CD4-positive, alpha-beta memory T cell (primary cell): ENCODE measurements around the gene SLC22A4. TPM values are rescaled to one million over a fixed set of nuclear protein-coding genes. Genes with fewer than 3 reads are reported as not detected.
A peak's percentile ranks its signal among the peaks of the same experiment; 100 is the strongest.

Source experiments
- CTCF ChIA-PET: fragments of 350-600 bp; sonication (Branson Sonifier 250); formaldehyde crosslinking; loops from one replicate; lab custom pipeline; 2021; ENCODE audit warnings: inconsistent platforms; ENCODE audit not compliant: partially characterized antibody; lab: Charles Lee
- POLR2A ChIA-PET: fragments of 350-600 bp; sonication (Branson Sonifier 250); formaldehyde crosslinking; loops from one replicate; lab custom pipeline; 2021; ENCODE audit not compliant: partially characterized antibody; lab: Charles Lee
- DNase-seq, 5 donors: peaks; one replicate each; pipeline versions ENCODE4 v3.0.0 to v3.0.0-alpha.2; 2020 to 2022; ENCODE audit warnings: mixed read lengths in 1 of 5
- H3K27ac ChIP-seq: one replicate; pipeline ENCODE4 v1.7.0; 2013; ENCODE audit warnings: low read depth, low read length
- H3K27me3 ChIP-seq: 2 replicates; pipeline ENCODE4 v1.7.0; 2013; ENCODE audit warnings: mild to moderate bottlenecking, low read length, moderate library complexity; ENCODE audit not compliant: insufficient read depth
- H3K36me3 ChIP-seq: 2 replicates; pipeline ENCODE4 v1.7.0; 2013; ENCODE audit warnings: mild to moderate bottlenecking, low read length, moderate library complexity; ENCODE audit not compliant: insufficient read depth
- H3K4me1 ChIP-seq: 2 replicates; pipeline ENCODE4 v1.7.0; 2013; ENCODE audit warnings: mild to moderate bottlenecking, low read length, moderate library complexity; ENCODE audit not compliant: insufficient read depth
- H3K4me3 ChIP-seq, 2 donors: one replicate each; pipeline ENCODE4 v1.7.0; 2013; ENCODE audit warnings: low read length in 2 of 2, mild to moderate bottlenecking in 1 of 2
- H3K9me3 ChIP-seq, 2 donors: one replicate each; pipeline ENCODE4 v1.7.0; 2013; ENCODE audit warnings: low read length in 2 of 2, control low read depth in 1 of 2; ENCODE audit not compliant: control insufficient read depth in 1 of 2
- H3K27ac Mint-ChIP-seq, 7 donors: one replicate each; pipeline ENCODE4 v1.8.0; 2020 to 2021; ENCODE audit warnings: mixed read lengths in 7 of 7, mild to moderate bottlenecking in 6 of 7, inconsistent platforms in 3 of 7, moderate library complexity in 3 of 7
- H3K27me3 Mint-ChIP-seq, 2 donors: one replicate each; pipeline ENCODE4 v1.8.0; 2020 to 2021; ENCODE audit warnings: mixed read lengths in 2 of 2
- H3K36me3 Mint-ChIP-seq, 2 donors: one replicate each; pipeline ENCODE4 v1.8.0; 2020 to 2021; ENCODE audit warnings: mixed read lengths in 2 of 2, inconsistent platforms in 1 of 2, mild to moderate bottlenecking in 1 of 2
- H3K4me1 Mint-ChIP-seq, 4 donors: one replicate each; pipeline ENCODE4 v1.8.0; 2020 to 2021; ENCODE audit warnings: mixed read lengths in 4 of 4, mild to moderate bottlenecking in 1 of 4
- H3K4me3 Mint-ChIP-seq, 8 donors: one replicate each; pipeline ENCODE4 v1.8.0; 2020 to 2021; ENCODE audit warnings: mixed read lengths in 8 of 8, mild to moderate bottlenecking in 7 of 8, moderate library complexity in 6 of 8, inconsistent platforms in 3 of 8
- H3K9me3 Mint-ChIP-seq, 8 donors: one replicate each; pipeline ENCODE4 v1.8.0; 2020 to 2021; ENCODE audit warnings: mixed read lengths in 8 of 8, mild to moderate bottlenecking in 5 of 8, inconsistent platforms in 3 of 8, moderate library complexity in 1 of 8
- intact Hi-C: fragments of 100-400 bp; cut with micrococcal nuclease; formaldehyde crosslinking; loops from one replicate; pipeline ENCODE4 v1.15.1; 2023
- polyA plus RNA-seq, 2 donors: library from polyadenylated mRNA; unstranded; fragments of 300-500 nt; fragmentation: Illumina TruSeq; gene quantifications; one replicate each; pipeline ENCODE4 v1.2.3, GENCODE V29; 2021
- total RNA-seq, 2 experiments: library from RNA; stranded (reverse); gene quantifications; one replicate each; pipeline ENCODE4 v1.2.3, GENCODE V29; 2021

Gene SLC22A4
- total and polyA plus RNA-seq, 4 experiments from 2014 or later: 0.22 TPM; not detected in 3

DNA sequence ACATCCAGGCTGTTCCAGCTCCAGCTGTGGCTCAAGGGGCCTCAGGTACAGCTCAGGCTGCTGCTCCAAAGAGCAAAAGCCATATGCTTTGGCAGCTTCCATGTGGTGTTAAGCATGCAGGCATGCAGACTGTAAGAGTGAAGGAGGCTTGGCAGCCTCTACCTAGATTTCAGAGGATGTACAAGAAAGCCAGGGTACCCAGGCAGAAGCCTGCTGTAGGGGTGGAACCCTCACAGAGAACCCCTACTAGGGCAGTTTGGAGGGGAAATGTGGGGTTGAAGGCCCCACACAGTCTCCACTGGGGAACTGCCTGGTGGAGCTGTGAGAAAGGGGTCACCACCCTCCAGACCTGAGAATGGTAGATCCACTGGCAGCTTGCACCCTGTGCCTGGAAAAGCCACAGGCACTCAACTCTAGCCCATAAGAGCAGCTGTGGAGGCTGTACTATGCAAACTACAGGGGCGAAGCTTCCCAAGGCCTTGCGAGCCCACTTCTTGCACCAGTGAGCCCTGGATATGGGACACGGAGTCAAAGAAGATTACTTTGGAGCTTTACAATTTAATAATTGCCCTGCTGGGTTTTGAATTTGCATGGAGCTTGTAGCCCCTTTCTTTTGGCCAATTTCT is 61.1 kb downstream of the SLC22A4 start:
- DNase-seq: no peak
- no peaks in the 10 kb centered on the region for H3K36me3 ChIP-seq
- Mint-ChIP-seq H3K9me3 (no peaks in the 10 kb centered on the region), H3K36me3 (peaks cover 0 to 14% of the 10 kb centered on the region in 2 donors), H3K4me1 (no peaks in the 10 kb centered on the region), H3K4me3 (no peak overlapping the region), H3K27me3 (peaks cover 0 to 2% of the 10 kb centered on the region in 2 donors), H3K27ac (no peak overlapping the region)
- H3K27ac ChIP-seq: no peak overlapping the region
- no peak overlapping the region for H3K4me3 ChIP-seq
- intact Hi-C loops: no loop called here
- ChIA-PET POLR2A (no interaction called here), CTCF (no interaction called here)
- no peaks in the 10 kb centered on the region for H3K9me3 ChIP-seq
- no peaks in the 10 kb centered on the region for H3K4me1 ChIP-seq
- no peaks in the 10 kb centered on the region for H3K27me3 ChIP-seq

DNA sequence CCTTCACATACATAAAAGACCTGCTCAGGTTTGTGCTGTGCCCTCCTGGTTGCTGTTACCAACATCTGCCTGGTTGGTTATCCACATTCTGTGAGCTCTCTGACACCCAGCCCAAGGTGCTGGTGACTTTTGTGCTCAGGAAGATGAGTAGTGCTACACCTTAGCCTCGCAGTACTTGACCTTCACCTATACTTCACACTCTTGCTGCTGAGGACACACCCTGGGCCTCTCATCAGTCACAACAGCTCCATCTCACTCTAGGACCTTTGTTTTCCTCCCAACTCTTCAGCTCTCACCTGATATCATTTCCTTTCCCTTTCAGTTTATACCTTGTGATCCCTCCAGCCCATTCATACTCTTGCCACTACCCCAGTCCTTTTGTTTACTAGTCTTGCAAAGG is 64.6 kb downstream of the SLC22A4 start:
- Mint-ChIP-seq H3K4me3 (no peak overlapping the region), H3K4me1 (peaks cover 0 to 2% (median 0%) of the 10 kb centered on the region in 4 donors), H3K27ac (no peak overlapping the region), H3K36me3 (peaks cover 0 to 12% of the 10 kb centered on the region in 2 donors), H3K27me3 (peaks cover 0 to 2% of the 10 kb centered on the region in 2 donors), H3K9me3 (no peaks in the 10 kb centered on the region)
- no peaks in the 10 kb centered on the region for H3K9me3 ChIP-seq
- ChIA-PET POLR2A (no interaction called here), CTCF (interaction anchor here (0.5 kb wide), 1 partner anchor 462 kb away, joined by 3 read pairs; no protein-coding TSS in a partner anchor)
- intact Hi-C loops: no loop called here
- H3K36me3 ChIP-seq: no peaks in the 10 kb centered on the region
- DNase-seq: no peak
- H3K4me3 ChIP-seq: no peak overlapping the region
- no peaks in the 10 kb centered on the region for H3K27me3 ChIP-seq
- no peaks in the 10 kb centered on the region for H3K4me1 ChIP-seq
- no peak overlapping the region for H3K27ac ChIP-seq

DNA sequence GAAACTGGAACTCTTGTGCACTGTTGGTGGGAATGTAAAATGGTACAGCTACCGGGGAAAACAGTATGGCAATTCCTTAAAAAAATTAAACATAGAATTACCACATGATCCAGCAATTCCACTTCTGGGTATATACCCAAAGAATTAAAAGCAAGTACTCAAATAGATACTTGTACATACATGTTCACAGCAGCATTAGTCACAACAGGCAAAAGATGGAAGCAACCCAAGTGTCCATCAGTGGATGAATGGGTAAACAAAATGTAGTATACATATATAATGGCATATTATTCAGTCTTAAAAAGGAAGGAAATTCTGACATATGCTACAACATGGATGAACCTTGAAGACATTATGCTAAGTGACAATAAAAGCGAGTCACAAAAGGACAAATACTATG is 67.9 kb downstream of the SLC22A4 start:
- intact Hi-C loops: no loop called here
- H3K27ac ChIP-seq: no peak overlapping the region
- ChIA-PET CTCF (no interaction called here), POLR2A (no interaction called here)
- peaks cover 0 to 16% of the 10 kb centered on the region in 2 donors for H3K36me3 Mint-ChIP-seq
- H3K4me1 Mint-ChIP-seq: peaks cover 0 to 2% (median 0%) of the 10 kb centered on the region in 4 donors
- H3K4me1 ChIP-seq: no peaks in the 10 kb centered on the region
- H3K27me3 Mint-ChIP-seq: peaks cover 0 to 2% of the 10 kb centered on the region in 2 donors
- no peaks in the 10 kb centered on the region for H3K9me3 Mint-ChIP-seq
- H3K27ac Mint-ChIP-seq: no peak overlapping the region
- no peaks in the 10 kb centered on the region for H3K36me3 ChIP-seq
- no peaks in the 10 kb centered on the region for H3K9me3 ChIP-seq
- H3K4me3 Mint-ChIP-seq: no peak overlapping the region
- H3K27me3 ChIP-seq: no peaks in the 10 kb centered on the region
- no peak overlapping the region for H3K4me3 ChIP-seq
- DNase-seq: no peak

DNA sequence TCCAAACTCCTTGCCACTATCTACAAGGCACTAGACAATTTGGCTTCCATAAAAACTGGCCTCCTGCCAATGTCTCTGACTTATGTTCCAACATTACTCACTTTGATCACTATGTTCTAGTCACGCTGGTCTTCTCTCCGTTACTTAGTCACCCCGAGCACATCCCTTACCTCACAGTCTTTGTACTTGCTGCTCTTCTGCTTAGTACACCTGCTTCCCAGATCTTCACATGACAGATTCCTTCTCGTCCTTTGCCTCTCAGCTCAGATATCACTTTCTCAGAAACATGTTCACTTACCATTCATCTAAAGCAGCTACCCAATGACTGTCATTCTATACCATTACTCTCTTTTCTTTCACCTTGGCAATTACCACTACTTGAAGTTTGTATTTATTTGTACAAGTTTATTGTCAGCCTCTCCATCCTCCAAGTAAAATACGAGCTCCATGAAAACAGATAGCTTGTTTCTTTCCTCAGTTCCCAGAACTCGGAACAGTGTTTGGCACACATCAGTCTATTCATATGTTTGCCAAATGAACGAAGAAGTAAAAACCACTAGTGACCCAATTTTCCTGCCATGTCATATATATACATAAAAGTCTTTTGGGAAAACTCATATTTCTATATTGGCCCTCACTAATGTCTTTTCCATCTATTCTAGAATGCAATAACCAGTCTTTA is 69.4 kb downstream of the SLC22A4 start:
- H3K9me3 ChIP-seq: no peaks in the 10 kb centered on the region
- POLR2A ChIA-PET: no interaction called here
- H3K4me3 Mint-ChIP-seq: no peak overlapping the region
- H3K36me3 Mint-ChIP-seq: peaks cover 0 to 16% of the 10 kb centered on the region in 2 donors
- H3K27ac ChIP-seq: no peak overlapping the region
- CTCF ChIA-PET: no interaction called here
- intact Hi-C loops: no loop called here
- no peak overlapping the region for H3K4me3 ChIP-seq
- no peaks in the 10 kb centered on the region for H3K36me3 ChIP-seq
- no peaks in the 10 kb centered on the region for H3K4me1 ChIP-seq
- H3K27me3 Mint-ChIP-seq: peaks cover 0 to 2% of the 10 kb centered on the region in 2 donors
- DNase-seq: no peak
- H3K9me3 Mint-ChIP-seq: no peaks in the 10 kb centered on the region
- no peak overlapping the region for H3K27ac Mint-ChIP-seq
- H3K27me3 ChIP-seq: no peaks in the 10 kb centered on the region
- H3K4me1 Mint-ChIP-seq: peaks cover 0 to 2% (median 0%) of the 10 kb centered on the region in 4 donors

DNA sequence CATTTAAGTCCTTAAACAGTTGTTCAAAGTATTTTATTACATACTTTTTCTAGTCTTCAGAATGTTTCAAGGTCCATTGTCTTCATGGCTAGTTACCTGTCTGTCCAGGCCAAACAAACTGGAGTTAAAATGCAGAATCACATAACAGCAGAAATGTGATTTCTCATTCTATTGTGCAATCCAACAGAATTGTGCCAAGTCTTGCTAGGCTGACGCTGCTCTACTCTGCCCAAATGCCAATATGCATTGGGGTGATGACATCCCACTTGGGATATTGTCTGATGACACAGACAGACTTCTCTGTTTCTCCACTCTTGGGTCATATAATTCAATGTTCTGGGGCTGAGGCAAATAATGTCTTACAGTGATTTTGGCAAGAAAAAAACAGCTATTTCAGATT is 70.1 kb downstream of the SLC22A4 start:
- no peaks in the 10 kb centered on the region for H3K9me3 Mint-ChIP-seq
- peaks cover 6% of the 10 kb centered on the region for H3K4me1 ChIP-seq
- H3K4me1 Mint-ChIP-seq: peaks cover 3 to 5% (median 5%) of the 10 kb centered on the region in 4 donors
- H3K36me3 Mint-ChIP-seq: peaks cover 2 to 16% of the 10 kb centered on the region in 2 donors
- H3K4me3 ChIP-seq: no peak overlapping the region
- intact Hi-C loops: no loop called here
- H3K4me3 Mint-ChIP-seq: no peak overlapping the region
- ChIA-PET CTCF (interaction anchor here (0.6 kb wide), 1 partner anchor 173 kb away, joined by 3 read pairs; no protein-coding TSS in a partner anchor), POLR2A (no interaction called here)
- DNase-seq: no peak
- H3K27ac ChIP-seq: no peak overlapping the region
- H3K27me3 Mint-ChIP-seq: peaks cover 0 to 2% of the 10 kb centered on the region in 2 donors
- no peaks in the 10 kb centered on the region for H3K36me3 ChIP-seq
- H3K27ac Mint-ChIP-seq: no peak overlapping the region
- no peaks in the 10 kb centered on the region for H3K27me3 ChIP-seq
- H3K9me3 ChIP-seq: no peaks in the 10 kb centered on the region

DNA sequence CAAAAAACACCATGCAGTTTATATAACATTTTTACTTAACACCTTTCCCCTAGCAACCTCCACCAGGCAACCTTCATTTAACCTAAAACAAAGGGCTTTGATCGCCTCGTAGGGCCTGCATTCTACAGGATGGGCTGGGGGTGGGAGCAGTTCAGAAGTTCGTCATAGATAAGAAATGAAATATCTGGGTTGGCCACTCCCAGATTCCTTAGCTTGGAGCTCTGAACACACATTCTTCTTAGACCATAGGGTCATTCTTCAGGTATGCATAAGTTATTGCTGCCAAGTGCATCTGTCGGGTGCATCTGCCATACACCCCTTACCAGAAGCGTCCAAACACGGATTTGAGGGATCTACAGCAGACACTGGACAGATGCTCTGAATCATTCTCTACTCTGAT is 71.0 kb downstream of the SLC22A4 start:
- Histone ChIP-seq H3K4me3 (no peak overlapping the region), H3K27ac (no peak overlapping the region), H3K4me1 (peaks cover 8% of the 10 kb centered on the region), H3K36me3 (no peaks in the 10 kb centered on the region), H3K27me3 (no peaks in the 10 kb centered on the region), H3K9me3 (no peaks in the 10 kb centered on the region)
- H3K4me1 Mint-ChIP-seq: peaks cover 3 to 6% (median 5%) of the 10 kb centered on the region in 4 donors
- intact Hi-C loops: loop anchor here (5.0 kb wide), 1 partner anchor 93 kb away; no protein-coding TSS in a partner anchor
- POLR2A ChIA-PET: no interaction called here
- peaks cover 2 to 16% of the 10 kb centered on the region in 2 donors for H3K36me3 Mint-ChIP-seq
- peaks cover 0 to under 1% of the 10 kb centered on the region in 2 donors for H3K27me3 Mint-ChIP-seq
- no peaks in the 10 kb centered on the region for H3K9me3 Mint-ChIP-seq
- DNase-seq: no peak
- CTCF ChIA-PET: no interaction called here
- no peak overlapping the region for H3K4me3 Mint-ChIP-seq
- H3K27ac Mint-ChIP-seq: no peak overlapping the region

DNA sequence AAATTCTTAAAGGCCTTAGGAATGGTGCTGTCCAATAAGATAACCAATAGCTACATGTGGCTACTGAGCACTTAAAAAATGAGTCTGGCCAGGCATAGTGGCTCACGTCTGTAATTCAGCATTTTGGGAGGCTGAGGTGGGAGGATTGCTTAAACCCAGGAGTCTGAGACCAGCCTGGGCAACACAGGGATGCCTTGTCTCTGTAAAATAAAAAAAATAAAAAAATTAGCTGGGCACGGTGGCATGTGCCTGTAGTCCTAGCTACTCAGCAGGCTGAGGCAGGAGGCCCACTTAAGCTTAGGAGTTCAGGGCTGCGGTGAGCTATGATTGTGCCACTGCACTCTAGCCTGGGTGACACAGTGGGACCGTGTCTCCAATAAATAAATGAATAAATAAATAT is 74.0 kb downstream of the SLC22A4 start:
- intact Hi-C loops: loop anchor here (5.0 kb wide), 1 partner anchor 96 kb away; no protein-coding TSS in a partner anchor
- H3K9me3 ChIP-seq: no peaks in the 10 kb centered on the region
- Mint-ChIP-seq H3K9me3 (no peaks in the 10 kb centered on the region), H3K36me3 (peaks cover 2 to 12% of the 10 kb centered on the region in 2 donors), H3K27me3 (no peaks in the 10 kb centered on the region), H3K4me1 (peaks cover 15 to 32% (median 24%) of the 10 kb centered on the region in 4 donors), H3K27ac (peak overlapping the region in 2 of 7 donors; percentile 22 to 37), H3K4me3 (no peak overlapping the region)
- no peaks in the 10 kb centered on the region for H3K27me3 ChIP-seq
- POLR2A ChIA-PET: interaction anchor here (1.8 to 2.9 kb wide), 3 partner anchors 43 to 129 kb away, joined by 12 to 30 read pairs (median 28); partner anchors contain the start of gene IRF1
- H3K27ac ChIP-seq: no peak overlapping the region
- CTCF ChIA-PET: interaction anchor here (1.1 to 3.3 kb wide), 5 partner anchors 18 to 303 kb away, joined by 4 to 17 read pairs (median 5); no protein-coding TSS in a partner anchor
- DNase-seq: no peak
- no peaks in the 10 kb centered on the region for H3K36me3 ChIP-seq
- H3K4me3 ChIP-seq: no peak overlapping the region
- peaks cover 31% of the 10 kb centered on the region for H3K4me1 ChIP-seq
